Measurements from ENCODE around the gene GALNT18.

DNA sequence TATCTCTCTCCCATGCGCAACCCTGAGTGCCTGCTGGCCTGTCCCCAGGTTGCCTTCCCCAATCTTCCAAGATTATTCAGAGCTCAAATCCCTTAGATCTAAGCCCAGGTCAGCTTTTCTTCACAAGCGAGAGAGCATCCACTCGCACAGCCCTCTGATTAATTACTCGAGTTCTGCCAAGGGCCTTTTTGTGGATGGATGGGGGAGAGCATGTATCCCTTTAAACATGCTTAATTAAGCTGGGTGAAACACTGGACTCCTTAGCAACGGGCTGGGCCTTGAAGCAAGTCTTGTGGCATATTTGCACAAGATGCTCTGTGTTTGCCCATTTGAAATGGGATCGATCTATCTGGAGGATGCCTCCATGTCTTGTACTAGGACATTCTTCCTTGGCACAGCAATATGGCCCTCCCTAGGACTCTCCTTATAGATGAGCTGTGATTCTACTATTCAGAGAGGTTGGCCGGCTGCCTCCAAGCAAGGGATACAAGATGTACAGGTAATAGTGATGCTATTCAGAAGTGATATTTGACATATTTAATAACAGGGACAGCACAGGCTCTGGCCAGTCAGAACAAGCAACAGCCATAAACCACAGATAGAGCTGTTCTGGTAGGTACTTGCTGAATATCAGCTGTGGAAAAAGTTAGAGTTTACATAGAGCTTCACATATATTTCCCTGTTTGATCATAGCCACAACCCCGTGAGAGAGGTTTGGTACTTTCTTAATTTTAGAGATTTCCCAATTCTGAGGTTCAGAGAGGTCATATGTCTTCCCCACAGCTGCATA, 394.3 kb downstream of the GALNT18 start:
- no peak for TF ChIP-seq POLR2AphosphoS5 (IDR thresholded peaks at IDR 0.05)
- TF ChIP-seq, protein P1, sequence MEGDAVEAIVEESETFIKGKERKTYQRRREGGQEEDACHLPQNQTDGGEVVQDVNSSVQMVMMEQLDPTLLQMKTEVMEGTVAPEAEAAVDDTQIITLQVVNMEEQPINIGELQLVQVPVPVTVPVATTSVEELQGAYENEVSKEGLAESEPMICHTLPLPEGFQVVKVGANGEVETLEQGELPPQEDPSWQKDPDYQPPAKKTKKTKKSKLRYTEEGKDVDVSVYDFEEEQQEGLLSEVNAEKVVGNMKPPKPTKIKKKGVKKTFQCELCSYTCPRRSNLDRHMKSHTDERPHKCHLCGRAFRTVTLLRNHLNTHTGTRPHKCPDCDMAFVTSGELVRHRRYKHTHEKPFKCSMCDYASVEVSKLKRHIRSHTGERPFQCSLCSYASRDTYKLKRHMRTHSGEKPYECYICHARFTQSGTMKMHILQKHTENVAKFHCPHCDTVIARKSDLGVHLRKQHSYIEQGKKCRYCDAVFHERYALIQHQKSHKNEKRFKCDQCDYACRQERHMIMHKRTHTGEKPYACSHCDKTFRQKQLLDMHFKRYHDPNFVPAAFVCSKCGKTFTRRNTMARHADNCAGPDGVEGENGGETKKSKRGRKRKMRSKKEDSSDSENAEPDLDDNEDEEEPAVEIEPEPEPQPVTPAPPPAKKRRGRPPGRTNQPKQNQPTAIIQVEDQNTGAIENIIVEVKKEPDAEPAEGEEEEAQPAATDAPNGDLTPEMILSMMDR (IDR thresholded peaks at IDR 0.05), result no peak

Data from prostate gland (tissue), 2 donors.